ENCODE data around the gene ZAP70.

DNA sequence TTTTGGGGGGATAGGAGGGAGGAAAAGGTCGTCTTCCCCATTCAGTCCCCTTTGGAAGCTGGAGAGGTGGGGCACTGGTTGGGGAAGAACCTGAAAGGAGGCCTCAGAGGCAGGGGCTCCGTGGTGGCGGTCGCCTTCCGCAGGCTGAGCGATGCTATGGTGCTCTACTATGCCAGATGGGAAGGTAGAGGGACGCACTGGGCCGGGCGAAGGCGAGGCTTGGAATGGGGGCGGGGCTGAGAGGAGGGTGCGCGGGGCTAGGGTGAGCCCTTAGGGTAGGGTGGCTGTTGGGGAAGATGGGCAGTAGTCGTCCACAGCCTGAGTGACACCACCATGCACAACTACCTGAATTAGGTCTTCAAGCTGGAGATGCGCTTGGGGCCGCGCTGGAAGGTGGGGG, 11.1 kb downstream of the ZAP70 start:
- TF ChIP-seq, protein P1, sequence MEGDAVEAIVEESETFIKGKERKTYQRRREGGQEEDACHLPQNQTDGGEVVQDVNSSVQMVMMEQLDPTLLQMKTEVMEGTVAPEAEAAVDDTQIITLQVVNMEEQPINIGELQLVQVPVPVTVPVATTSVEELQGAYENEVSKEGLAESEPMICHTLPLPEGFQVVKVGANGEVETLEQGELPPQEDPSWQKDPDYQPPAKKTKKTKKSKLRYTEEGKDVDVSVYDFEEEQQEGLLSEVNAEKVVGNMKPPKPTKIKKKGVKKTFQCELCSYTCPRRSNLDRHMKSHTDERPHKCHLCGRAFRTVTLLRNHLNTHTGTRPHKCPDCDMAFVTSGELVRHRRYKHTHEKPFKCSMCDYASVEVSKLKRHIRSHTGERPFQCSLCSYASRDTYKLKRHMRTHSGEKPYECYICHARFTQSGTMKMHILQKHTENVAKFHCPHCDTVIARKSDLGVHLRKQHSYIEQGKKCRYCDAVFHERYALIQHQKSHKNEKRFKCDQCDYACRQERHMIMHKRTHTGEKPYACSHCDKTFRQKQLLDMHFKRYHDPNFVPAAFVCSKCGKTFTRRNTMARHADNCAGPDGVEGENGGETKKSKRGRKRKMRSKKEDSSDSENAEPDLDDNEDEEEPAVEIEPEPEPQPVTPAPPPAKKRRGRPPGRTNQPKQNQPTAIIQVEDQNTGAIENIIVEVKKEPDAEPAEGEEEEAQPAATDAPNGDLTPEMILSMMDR (conservative IDR thresholded peaks at IDR 0.05; ENCODE audit: low read length) = no peak
- TF ChIP-seq EZH2phosphoT487 (IDR thresholded peaks at IDR 0.05; ENCODE audit: borderline replicate concordance) = no peak

Data from Loucy (cell line).